HL-60 (cell line): Measurements from ENCODE around the gene UBAP1L.

Source experiments
- TF ChIP-seq, protein P1 (sequence below): IDR thresholded peaks from one replicate; pipeline ENCODE4 v1.5.1; 2011; ENCODE audit warnings: low read length, control low read depth, inconsistent platforms; ENCODE audit not compliant: insufficient read depth
- TF ChIP-seq, protein P2 (sequence below): IDR thresholded peaks from 2 replicates; pipeline ENCODE4 v1.6.1; 2012; ENCODE audit warnings: low read depth; ENCODE audit not compliant: insufficient replicate concordance

DNA sequence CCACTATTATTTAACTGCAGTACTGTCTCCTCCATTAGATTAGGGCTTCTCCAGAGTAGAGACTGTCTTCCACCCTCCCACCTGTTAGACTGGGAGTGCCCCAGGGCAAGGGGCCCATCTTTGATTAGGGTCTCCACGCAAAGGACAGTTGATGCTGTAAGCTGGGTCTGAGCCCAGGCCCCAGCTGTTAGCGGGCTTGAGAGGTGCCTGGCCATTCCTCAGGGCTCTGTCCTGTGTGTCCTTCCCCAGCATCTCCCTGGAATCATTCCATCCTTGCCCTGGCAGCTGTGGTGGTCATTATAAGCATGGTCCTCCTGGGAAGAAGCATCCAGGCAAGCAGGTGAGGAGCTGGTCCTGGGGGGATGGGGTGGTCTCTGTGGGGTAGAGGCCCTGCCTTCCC is 63.7 kb downstream of the UBAP1L start:
- TF ChIP-seq, protein P1, sequence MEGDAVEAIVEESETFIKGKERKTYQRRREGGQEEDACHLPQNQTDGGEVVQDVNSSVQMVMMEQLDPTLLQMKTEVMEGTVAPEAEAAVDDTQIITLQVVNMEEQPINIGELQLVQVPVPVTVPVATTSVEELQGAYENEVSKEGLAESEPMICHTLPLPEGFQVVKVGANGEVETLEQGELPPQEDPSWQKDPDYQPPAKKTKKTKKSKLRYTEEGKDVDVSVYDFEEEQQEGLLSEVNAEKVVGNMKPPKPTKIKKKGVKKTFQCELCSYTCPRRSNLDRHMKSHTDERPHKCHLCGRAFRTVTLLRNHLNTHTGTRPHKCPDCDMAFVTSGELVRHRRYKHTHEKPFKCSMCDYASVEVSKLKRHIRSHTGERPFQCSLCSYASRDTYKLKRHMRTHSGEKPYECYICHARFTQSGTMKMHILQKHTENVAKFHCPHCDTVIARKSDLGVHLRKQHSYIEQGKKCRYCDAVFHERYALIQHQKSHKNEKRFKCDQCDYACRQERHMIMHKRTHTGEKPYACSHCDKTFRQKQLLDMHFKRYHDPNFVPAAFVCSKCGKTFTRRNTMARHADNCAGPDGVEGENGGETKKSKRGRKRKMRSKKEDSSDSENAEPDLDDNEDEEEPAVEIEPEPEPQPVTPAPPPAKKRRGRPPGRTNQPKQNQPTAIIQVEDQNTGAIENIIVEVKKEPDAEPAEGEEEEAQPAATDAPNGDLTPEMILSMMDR: no peak
- TF ChIP-seq, protein P2, sequence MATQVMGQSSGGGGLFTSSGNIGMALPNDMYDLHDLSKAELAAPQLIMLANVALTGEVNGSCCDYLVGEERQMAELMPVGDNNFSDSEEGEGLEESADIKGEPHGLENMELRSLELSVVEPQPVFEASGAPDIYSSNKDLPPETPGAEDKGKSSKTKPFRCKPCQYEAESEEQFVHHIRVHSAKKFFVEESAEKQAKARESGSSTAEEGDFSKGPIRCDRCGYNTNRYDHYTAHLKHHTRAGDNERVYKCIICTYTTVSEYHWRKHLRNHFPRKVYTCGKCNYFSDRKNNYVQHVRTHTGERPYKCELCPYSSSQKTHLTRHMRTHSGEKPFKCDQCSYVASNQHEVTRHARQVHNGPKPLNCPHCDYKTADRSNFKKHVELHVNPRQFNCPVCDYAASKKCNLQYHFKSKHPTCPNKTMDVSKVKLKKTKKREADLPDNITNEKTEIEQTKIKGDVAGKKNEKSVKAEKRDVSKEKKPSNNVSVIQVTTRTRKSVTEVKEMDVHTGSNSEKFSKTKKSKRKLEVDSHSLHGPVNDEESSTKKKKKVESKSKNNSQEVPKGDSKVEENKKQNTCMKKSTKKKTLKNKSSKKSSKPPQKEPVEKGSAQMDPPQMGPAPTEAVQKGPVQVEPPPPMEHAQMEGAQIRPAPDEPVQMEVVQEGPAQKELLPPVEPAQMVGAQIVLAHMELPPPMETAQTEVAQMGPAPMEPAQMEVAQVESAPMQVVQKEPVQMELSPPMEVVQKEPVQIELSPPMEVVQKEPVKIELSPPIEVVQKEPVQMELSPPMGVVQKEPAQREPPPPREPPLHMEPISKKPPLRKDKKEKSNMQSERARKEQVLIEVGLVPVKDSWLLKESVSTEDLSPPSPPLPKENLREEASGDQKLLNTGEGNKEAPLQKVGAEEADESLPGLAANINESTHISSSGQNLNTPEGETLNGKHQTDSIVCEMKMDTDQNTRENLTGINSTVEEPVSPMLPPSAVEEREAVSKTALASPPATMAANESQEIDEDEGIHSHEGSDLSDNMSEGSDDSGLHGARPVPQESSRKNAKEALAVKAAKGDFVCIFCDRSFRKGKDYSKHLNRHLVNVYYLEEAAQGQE: no peak
